ENCODE measurements around the gene RHBDL1.
"Not testable (repeated sequence)": the region's sequence is repeated elsewhere in the genome, so short reads cannot be mapped to it uniquely, and the experiment has no call there.

RHBDL1 gene

DNA sequence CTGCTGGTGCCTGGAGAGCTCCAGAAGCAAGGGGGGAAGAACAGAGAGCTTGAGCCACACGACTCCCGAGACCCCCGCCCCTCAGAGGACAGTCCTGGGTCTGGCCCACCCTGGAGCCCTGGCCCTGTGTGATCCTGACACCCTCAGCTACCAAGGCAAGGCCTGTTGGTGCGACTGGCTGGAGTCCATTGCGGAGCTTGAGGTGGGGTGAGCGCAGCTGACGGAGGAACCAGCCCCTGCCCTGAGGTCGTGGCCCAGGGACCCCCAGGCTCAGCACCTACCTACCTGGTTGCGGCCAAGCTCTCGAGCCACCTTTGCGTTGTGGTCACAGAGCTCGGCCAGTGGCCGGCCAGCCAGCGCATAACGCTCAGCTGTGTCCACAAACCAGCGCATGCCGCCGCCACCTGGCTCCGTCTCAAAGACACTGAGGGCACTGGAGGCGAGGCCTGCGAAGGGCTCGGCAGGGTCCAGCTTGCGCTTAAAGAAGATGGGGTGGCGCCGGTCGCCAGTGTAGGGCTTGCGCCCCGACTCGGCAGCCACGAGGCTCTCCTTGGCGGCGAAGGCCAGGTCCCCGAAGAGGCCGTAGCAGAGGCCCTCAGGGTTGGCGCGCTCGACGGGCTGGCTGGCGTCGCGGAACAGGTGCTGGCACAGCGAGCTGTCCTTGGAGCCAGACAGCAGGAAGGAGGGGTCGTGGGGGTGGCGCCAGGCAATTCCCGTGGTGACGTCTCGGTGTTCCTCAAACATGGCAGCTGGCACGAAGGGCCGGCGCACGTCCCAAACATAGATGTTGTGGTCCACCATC, 11.2 kb downstream of the RHBDL1 start:
- DNase-seq (ENCODE audit: low spot score): no peak

DNA sequence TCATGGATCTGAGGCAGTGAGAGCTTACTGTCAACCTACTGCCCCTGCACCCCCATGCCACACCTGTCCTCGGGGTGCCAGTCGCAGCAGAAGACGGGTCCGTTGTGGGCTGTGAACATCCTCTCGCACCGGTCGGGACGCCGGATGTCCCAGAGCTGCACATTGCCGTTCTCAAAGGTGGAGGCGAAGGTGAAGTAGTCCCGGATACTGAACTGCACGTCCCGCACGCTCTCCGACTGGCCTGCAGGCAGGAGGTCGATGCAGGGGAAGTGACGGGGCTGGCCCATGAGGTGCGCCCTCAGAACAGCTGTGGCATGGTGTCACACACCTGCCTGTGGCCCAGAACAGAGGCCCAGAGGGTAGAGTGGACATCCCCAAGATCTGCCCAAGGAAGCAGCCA, 12.0 kb downstream of the RHBDL1 start:
- no peak for DNase-seq (ENCODE audit: low spot score)

DNA sequence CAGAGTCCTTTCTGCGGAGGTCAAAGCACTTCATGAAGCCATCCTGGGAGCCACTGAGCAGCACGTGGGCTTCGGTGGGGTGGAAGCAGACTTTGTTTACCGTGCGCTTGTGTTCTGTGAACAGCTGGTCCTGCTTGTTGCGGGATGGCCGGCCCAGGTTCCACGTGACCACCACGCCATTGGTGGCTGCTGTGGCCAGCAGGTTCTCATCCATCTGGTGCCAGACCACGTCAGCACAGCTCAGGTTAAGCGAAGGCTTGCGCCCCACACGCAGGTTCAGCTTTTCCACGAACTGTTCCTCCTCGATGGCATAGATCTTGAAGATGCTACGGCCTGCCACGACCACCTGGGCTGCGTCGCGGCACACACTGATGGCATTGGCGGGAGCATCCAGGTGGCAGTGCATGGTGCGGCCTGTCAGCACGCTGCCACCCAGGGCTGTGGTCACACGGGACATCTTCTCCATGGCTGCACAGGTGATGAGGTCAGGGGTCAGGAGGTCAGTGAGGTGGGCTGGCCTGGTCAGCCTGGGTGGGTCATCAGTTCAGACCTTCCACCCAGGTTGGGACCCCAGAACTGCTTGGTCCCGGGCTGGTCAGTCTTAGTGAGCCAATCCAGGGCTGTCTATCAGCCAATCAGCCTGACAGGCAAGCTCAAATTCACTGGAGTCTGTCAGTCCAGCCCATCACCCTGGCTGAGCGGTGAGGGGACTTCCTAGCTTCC, 13.9 kb downstream of the RHBDL1 start:
- no peak for DNase-seq (ENCODE audit: low spot score)

DNA sequence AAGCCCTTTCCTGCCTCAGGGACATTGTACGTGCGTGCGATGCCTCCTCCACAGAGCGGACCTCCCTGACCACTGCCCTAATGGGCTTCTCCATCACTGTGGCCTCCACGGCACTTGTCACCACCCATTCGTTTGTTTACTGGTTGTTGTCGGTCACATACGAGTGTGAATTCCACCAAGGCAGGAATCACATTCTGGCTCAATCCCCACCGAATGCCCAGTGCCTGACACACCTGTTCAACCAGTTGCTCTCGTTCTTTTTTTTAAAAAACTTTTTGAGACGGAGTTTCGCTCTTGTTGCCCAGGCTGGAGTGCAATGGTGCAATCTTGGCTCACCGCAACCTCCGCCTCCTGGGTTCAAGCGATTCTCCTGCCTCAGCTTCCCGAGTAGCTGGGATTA, 15.8 kb downstream of the RHBDL1 start:
- not testable (repeated sequence) for DNase-seq (ENCODE audit: low spot score)

DNA sequence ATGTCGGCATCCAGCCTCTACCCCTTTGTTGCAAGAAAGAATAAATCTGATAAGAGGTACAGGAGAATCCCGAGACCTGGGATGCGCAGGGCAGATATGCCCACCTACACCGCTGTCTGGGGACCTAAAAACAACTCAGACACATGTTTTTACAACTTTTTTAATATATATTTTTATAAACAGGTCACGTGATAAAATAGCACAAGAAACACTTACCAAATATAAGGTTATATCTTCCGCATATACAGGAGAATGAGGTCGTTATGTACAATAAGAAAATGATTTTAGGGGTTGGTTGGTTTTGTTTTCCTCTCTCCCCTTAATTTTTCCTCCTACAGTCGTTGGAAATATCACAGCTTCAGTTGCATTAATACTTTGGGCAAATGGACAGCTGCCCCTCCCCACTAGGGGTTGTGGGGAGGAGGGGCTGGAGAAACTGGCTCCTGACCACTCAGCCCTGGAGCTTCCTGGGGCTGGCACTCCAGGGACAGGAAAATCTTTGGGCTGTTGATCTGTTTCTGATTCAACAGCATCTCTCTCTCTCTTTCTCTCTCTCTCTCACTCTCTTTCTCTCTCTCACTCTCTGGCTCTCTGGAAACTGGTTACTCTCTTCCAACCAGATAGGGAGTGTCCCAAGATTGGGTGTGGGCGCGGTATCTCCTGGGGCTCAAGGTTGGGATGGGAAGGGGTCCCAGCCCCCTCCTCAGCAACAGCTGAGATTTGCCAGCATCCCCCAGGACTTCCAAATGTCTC, 17.1 kb downstream of the RHBDL1 start:
- DNase-seq (ENCODE audit: low spot score): no peak

DNA sequence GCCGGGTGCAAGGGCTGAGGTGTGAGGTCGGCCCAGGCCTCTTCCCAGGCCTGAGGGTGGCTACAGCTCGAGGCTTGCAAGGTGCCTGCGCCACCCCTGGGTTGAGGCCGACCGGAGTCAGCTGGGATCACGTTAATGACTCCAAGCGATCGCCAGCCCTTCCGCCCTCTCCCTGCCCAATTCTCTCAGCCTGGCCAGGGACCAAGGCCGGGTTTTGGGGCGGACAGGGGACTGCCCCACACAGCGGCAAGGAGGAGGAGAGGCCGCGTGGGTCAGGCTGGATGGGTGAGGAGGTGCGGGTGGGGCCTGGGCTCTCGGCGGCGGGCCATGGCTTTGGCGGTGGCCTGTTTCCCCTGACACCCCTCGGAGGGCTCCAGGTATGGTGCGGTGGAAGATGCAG, 17.9 kb downstream of the RHBDL1 start:
- no peak for DNase-seq (ENCODE audit: low spot score)

DNA sequence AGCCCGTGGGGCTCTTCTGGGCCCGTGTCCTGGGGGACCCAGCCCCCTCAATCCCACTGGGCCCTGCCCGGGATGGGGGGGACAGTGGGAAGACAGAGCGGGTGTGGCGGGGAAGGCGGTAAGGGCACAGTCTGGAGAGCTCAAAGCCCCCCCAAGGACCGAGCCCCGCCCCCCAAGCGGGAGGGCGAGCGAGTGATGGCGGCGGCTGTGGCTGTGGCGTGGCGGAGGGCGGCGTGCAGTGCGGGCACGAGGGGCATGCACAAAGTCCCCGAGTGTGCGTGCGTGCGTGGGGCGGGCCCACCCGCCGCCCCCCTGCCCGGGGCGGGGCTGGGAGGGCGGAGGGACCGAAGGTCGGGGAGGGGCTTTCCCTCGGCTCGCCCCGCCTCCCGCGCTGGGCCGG, 18.3 kb downstream of the RHBDL1 start:
- DNase-seq (ENCODE audit: low spot score): no peak

DNA sequence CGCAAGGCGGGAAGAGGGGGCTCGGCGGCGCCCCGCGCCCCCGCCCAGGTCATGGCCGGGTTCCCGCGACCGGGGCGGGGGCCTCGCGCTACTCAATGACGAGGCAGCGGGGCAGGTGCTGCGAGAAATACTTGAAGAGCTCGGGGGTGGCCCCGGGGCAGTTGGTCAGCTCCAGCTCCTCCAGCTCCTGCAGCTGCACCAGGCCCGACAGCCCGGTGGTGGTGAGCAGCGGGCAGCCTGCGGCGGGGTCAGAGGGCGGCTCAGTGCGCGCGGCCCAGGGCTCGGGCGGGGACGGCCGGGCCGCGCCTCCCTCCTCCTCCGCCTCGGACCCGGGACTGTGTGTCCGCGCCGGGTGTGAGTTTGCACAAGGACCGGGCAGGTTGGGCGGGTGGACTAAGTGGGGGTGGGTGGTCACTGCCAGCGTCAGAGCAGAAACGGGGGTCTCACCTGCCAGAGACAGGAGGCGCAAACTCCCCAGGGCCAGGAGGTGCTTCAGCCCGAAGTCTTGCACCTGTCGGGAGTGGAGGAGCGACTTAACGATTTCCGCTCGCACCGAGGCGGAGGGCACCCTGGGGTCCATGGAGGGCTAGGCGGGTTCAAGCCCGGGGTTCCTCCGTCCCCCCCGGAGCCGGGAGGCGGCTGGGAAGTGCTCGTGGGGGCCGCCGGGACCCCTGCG, 18.9 kb downstream of the RHBDL1 start:
- DNase-seq (ENCODE audit: low spot score): no peak

DNA sequence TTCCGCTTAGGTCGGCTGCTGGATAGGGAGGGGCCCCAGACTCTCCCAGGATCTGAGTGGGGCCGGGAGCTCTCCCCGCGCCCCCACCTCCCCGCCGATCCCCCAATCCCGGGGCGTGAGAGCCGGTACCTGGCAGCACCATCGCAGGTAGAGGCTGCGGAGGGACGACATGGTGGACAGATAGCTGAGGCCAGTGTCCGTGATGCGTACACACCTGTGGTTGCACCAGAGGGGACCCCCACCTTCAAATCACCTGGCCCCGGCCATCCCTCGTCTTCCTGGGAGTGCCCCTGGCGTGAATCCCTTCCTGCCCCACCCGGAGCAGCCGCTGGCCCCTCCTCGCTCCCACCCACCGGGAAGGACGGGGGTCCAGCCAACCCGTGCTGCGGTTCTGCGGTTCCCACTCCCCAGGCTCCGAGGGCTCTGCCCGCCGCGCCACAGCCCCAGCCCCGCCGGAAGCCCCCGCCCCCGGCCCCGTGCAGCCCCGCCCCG, 19.4 kb downstream of the RHBDL1 start:
- DNase-seq (ENCODE audit: low spot score): no peak

DNA sequence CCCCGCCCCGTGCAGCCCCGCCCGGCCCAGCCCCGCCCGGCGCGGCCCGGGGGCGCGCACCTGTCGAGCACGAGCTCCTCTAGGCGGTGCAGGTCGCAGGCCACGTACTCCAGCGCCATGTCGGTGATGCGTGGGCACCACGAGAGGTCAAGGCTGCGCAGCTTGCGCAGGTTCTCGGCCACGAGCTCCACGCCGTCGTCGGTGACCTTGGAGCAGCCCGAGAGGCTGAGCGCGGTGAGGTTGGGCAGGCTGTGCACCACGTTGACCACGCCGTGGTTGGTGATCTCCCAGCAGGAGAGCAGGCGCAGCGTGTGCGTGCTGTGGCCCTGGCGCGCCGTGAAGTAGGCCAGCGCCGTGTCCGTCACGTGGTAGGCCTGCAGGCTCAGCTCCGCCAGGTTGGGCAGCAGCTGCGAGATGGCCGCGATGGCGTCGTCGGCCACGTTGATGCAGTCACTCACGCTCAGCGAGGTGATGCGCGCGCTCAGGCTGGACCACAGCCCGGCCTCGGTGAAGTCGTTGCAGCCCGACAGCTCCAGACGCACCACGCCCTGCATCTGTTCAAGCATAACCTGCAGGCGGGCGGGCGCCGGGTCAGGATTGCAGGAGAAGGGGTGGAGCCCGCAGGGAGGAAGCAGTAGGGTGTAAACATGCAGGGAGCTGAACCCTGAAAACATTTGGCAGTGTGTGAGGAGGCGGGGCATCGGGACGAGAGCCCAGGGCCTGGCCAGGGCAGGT, 20.1 kb downstream of the RHBDL1 start:
- DNase-seq (ENCODE audit: low spot score): peak; percentile 55

DNA sequence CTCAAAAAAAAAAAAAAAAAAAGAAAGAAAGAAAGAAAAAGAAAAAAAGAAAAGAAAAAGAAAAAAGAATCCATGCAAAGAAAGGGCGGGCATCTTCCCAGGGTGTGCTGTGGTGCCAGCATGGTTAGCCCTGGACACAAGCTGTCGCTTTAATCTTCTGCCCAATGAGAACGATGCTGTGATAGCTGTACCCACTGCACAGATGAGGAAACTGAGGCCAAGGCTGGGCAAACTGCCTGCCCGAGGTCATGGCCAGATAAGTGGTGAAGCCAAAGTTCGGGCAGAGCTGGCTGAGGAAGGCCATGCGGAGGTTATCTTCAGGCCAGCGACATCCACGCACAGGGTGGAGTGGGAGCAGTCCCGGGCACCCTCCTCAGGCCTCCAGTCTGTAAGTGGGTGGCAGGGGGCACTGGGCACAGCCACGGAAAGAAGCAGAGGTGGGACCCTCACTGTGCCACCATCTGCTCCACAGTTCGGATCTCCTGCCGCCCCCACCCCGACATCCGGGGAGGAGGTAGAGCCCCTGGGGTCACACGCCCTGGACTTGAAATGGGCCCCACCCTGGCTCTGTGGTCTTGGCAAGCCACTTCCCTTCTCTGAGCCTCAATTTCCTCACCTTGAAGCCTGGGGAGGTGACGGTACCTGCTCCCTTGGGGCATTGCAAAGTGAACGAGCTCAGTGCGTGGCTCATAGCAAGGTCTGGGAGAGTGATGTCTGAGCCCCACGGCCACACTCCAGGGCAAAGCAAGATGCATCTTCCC, 23.6 kb downstream of the RHBDL1 start:
- no peak for DNase-seq (ENCODE audit: low spot score)

DNA sequence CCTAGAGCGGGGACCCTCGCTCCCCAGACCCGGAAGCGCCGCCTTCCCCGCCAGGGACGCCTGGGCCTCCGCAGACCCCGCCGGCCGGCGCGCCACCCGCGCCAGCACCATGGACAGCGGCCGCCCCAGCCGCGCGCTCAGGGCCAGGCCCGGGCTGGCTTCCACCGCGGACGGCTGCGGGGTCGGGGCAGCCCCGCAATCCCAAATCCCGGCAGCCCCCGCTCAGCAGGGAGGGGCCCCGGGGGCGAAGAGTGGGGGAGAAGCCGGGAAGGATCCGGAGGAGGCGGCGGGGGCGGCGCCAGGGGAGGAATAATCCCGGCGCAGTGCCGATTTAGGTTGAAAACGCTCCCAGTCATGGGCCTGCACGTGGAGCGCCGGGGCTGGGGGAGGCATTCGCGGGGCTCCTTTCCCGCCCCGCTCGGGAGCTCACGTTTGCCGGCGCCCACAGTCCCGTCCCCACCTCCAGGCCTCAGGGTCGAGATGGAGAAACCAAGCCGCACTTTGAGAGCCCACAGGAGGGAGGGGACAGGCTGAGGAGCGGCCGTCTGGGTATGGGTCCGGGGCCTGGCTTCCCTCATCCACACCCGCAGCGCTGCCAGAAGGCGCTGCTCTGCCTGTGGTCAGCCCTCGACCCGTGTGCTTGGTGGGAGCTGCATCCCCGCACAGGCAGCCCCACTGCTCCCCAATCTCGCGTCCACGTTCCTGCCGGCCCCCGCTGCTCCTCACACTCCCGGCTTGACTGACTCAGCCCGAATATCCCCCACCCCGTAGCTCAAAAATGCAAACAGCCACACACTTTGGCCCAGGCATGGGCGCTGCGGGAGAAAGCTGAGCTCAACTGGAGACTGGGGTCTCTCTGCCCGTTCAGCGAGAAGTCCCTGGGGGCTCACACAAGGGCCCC, 25.5 kb downstream of the RHBDL1 start:
- no peak for DNase-seq (ENCODE audit: low spot score)

DNA sequence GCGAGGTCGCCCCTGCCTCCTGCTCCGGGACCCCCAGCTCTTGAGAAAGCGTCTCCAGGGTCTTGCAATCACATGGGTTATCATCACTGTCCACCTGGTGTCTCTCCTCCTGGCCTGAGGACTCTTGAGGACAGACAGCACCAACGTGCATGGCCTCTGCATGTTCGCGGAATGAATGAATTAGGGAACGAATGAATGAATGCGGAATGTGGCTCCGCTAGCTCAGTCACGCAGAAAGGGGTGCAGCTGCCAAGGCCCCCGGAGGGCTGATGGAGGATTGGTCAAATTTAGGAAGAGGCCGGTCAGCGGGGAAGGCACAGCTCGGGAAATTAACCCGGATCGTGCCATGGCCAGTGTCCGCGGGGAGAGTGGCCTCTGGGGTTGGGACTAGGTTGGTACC, 26.9 kb downstream of the RHBDL1 start:
- DNase-seq (ENCODE audit: low spot score): no peak

DNA sequence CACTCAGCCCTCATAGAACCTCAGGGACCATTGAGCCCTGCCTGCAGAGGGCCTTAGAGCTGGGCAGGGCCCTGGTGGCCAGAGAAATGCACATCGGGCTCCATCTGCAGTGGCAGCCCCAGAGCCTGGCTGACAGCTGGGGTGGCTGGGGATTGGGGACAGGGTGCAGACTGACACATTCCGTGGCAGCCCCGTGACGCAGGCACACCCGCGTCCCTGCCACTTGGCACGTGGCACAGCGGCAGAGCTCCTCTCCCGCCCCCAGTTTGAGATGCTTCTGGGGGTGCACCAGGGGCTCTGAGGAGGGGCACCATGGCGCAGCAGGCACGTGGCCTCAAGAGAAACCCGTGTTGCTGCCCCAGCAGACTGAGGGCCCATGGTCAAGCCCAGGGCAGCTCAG, 27.9 kb downstream of the RHBDL1 start:
- DNase-seq (ENCODE audit: low spot score): no peak

DNA sequence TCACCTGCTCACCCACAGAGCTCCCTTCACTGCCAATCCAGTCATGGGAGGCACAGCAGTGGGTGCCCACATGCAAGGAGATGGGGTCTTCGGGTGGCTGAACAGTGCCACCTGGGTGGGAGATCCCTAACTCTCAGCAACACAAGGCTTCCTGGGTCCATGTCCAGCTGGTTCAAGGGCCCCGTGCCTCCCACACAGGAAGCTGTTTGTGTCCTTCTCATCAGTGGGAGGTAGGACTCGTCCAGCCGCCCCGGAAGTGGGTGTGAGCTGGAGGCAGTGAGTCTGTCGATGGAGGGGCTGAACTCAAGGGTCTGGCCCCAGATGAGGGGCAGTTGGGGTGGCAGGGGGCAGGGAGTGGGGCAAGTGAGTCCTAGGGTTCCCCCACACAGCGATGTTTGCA, 28.6 kb downstream of the RHBDL1 start:
- no peak for DNase-seq (ENCODE audit: low spot score)

DNA sequence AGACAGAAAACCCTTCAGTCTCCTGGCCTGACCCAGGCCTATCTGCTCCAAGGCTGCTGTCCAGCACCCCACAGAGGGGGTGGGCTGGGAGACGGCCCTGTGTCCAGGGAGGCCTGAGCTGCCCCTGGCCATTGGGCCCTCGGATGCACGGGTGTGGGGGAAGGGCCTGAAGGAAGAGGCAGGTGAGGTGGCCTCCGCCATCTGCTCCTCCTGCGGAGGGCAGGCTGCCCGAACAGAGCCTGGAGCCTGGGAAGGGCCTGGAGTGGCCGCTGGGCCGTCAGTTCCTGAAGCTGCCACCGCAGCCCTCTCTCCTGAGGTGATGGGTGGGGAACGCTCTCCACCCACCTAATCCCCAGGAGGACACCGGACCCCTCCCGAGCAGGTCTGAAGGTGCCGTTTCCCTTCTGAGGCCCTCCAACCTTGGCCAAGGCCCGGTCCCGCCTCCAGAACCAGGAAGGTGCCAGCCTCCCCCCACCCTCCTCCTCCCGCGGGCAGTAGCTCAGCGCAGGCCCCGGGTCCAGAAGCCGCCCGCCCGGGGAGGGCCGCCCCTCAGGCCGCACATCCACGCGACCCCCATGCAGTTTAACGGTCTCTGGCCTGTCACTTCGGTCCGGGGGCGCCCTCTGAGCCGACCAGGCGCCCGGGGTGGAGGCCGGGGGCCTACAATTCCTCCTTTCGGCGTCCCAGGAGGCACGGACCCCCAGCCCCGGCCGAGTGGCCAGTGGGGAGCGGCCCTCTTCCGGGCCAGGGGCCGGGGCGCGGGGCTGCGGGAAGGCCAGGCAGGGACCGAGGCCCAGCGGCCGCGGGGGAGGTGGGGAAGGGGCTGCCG, 29.3 kb downstream of the RHBDL1 start:
- no peak for DNase-seq (ENCODE audit: low spot score)

DNA sequence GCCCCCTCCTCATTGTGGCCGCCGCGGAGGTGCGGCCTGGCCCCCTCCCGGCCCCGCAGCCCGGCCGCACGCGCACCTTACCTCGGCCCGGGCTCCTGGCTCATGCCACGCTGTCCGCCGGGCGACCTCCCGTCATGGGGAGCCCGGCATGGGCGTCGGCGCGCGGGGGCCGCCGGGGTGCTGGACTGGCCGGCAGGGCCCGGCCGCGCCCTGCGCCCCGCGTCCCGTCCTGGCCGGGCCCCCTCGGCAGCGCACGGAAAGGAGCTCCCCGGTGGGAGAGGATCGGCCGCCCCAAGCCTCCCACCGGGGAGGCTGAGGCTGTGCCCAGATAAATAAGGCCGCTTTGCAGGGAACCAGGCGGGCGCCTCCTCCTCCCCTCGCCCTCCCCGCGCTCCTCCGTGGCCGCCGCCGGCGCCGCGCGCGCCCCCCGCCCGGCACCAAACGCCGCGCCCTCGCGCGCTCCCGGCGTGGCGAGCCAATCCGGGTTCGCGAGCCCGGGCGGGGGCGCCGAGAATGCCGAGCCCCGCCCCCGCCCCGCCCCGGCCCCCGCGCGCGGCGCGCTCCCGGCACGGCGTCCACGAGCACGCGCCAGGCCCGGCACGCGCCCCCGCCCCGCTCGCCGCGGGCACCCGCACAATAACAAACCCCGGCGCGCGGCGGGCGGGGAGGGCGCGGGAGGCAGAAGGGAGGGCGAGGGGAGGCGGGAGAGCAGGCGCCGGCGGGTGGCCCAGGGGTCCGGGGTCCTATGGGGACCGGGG, 30.1 kb downstream of the RHBDL1 start, which contains the start of gene FBXL16:
Gene FBXL16 (minus strand): TSS at position 371 of the 758 bp plus-strand sequence. CDS start 8,396 bp downstream, outside the sequence.
- DNase-seq (ENCODE audit: low spot score): peak; percentile 43
